Measurements from ENCODE around the gene FNDC1. TPM values are rescaled to one million over a fixed set of nuclear protein-coding genes. Genes with fewer than 3 reads are reported as not detected.

FNDC1 gene
- total RNA-seq, 1 donor from 2014 or later: 1.5 TPM

GRCh38 chr6:159321267-159321666 lies 152.1 kb downstream of the FNDC1 start:
- DNase-seq (ENCODE audit: missing footprints): no peak
- intact Hi-C loops (cut with DNase I): no loop called here

More at GRCh38 chr6:159321267-159321666, 152.1 kb downstream of the FNDC1 start:
- no peak for ATAC-seq

Other genes starting within 250 kb of the FNDC1 start
- gene RSPH3, start 169.2 kb upstream of the FNDC1 start, total RNA-seq: 10.6 TPM
- gene TAGAP, start 124.4 kb upstream of the FNDC1 start, total RNA-seq: 1.7 TPM